SK-N-SH treated with all-trans-retinoic acid at 6 μM for 48 hours (cell line): ENCODE data around the gene MLXIP.

Experiments
- ARNTL ChIP-seq: fragments of 450-650 bp; formaldehyde crosslinking; IDR thresholded peaks from 2 replicates; pipeline ENCODE4 v1.5.0; 2020; ENCODE audit warnings: low read depth, mild to moderate bottlenecking, moderate library complexity, borderline replicate concordance
- BACH2 ChIP-seq: fragments of 250-450 bp; sonication (Bioruptor Pico); IDR thresholded peaks from 2 replicates; pipeline ENCODE4 v1.9.0; 2021; ENCODE audit warnings: mild to moderate bottlenecking, borderline replicate concordance
- CSDC2 ChIP-seq: fragments of 250-450 bp; sonication (Bioruptor Pico); IDR thresholded peaks from 2 replicates; pipeline ENCODE4 v1.5.0; 2020; ENCODE audit warnings: mild to moderate bottlenecking, moderate library complexity
- GLIS3 ChIP-seq: fragments of 250-450 bp; sonication (Bioruptor Pico); IDR thresholded peaks from 2 replicates; pipeline ENCODE4 v1.5.0; 2020; ENCODE audit warnings: mild to moderate bottlenecking, moderate library complexity
- ISL1 ChIP-seq: fragments of 250-450 bp; sonication (Bioruptor Pico); IDR thresholded peaks from 2 replicates; pipeline ENCODE4 v2.1.2; 2022; ENCODE audit warnings: mild to moderate bottlenecking, moderate library complexity
- RARB ChIP-seq: fragments of 250-450 bp; sonication (Bioruptor Pico); IDR thresholded peaks from 2 replicates; pipeline ENCODE4 v1.8.0; 2021; ENCODE audit warnings: mild to moderate bottlenecking, moderate library complexity
- SNAI2 ChIP-seq: fragments of 250-450 bp; sonication (Bioruptor Pico); IDR thresholded peaks from 2 replicates; pipeline ENCODE4 v1.5.0; 2020; ENCODE audit warnings: mild to moderate bottlenecking, moderate library complexity
- ZFP30 ChIP-seq: fragments of 450-650 bp; formaldehyde crosslinking; IDR thresholded peaks from 2 replicates; pipeline ENCODE4 v1.5.0; 2022; ENCODE audit warnings: mild to moderate bottlenecking, moderate library complexity
- ZNF565 ChIP-seq: fragments of 450-650 bp; formaldehyde crosslinking; conservative IDR thresholded peaks from 2 replicates; pipeline ENCODE4 v1.5.0; 2020; ENCODE audit warnings: low read depth, mild to moderate bottlenecking, moderate library complexity
- ZNF8 ChIP-seq: fragments of 450-650 bp; formaldehyde crosslinking; IDR thresholded peaks from 2 replicates; pipeline ENCODE4 v1.5.0; 2020; ENCODE audit warnings: mild to moderate bottlenecking, moderate library complexity
- TF ChIP-seq, protein P1 (sequence below): fragments of 250-450 bp; sonication (Bioruptor Pico); IDR thresholded peaks from 2 replicates; pipeline ENCODE4 v1.8.0; 2020; ENCODE audit warnings: mild to moderate bottlenecking, moderate library complexity, borderline replicate concordance
- TF ChIP-seq, protein P2 (sequence below): fragments of 250-450 bp; sonication (Bioruptor Pico); IDR thresholded peaks from 2 replicates; pipeline ENCODE4 v1.5.1; 2020; ENCODE audit warnings: low read depth, mild to moderate bottlenecking, moderate library complexity
- TF ChIP-seq, protein P3 (sequence below): fragments of 250-450 bp; sonication (Bioruptor Pico); IDR thresholded peaks from 2 replicates; pipeline ENCODE4 v1.5.1; 2021; ENCODE audit warnings: mild to moderate bottlenecking, moderate library complexity

DNA sequence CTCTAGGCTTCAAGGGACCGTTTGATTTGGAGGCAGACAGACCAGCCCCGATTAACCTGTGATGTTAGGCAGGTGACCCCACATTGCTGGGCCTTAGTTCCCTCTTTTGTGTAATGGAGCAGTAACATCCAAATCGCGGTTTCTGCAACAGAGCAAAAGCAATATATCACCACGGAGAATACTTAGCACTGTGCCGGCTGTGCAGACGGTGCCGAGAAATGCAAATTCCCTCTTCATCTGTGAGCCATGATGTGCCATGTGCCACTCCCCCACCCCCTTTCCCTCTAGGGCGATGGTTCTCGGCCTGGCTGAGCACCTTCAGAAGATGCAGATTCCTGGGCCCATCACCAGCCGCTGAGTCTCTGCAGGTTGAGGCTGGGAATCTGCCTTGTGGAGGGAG lies 46.0 kb upstream of the MLXIP start:
- TF ChIP-seq CSDC2 = no peak
- TF ChIP-seq, protein P1, sequence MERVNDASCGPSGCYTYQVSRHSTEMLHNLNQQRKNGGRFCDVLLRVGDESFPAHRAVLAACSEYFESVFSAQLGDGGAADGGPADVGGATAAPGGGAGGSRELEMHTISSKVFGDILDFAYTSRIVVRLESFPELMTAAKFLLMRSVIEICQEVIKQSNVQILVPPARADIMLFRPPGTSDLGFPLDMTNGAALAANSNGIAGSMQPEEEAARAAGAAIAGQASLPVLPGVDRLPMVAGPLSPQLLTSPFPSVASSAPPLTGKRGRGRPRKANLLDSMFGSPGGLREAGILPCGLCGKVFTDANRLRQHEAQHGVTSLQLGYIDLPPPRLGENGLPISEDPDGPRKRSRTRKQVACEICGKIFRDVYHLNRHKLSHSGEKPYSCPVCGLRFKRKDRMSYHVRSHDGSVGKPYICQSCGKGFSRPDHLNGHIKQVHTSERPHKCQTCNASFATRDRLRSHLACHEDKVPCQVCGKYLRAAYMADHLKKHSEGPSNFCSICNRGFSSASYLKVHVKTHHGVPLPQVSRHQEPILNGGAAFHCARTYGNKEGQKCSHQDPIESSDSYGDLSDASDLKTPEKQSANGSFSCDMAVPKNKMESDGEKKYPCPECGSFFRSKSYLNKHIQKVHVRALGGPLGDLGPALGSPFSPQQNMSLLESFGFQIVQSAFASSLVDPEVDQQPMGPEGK (CRISPR knock-in tag) = no peak
- no peak for TF ChIP-seq ZFP30 (CRISPR knock-in tag)
- TF ChIP-seq SNAI2 (CRISPR knock-in tag) = no peak
- TF ChIP-seq ISL1 (CRISPR knock-in tag) = no peak
- TF ChIP-seq ARNTL = no peak
- TF ChIP-seq, protein P2, sequence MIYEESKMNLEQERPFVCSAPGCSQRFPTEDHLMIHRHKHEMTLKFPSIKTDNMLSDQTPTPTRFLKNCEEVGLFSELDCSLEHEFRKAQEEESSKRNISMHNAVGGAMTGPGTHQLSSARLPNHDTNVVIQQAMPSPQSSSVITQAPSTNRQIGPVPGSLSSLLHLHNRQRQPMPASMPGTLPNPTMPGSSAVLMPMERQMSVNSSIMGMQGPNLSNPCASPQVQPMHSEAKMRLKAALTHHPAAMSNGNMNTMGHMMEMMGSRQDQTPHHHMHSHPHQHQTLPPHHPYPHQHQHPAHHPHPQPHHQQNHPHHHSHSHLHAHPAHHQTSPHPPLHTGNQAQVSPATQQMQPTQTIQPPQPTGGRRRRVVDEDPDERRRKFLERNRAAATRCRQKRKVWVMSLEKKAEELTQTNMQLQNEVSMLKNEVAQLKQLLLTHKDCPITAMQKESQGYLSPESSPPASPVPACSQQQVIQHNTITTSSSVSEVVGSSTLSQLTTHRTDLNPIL = no peak
- no peak for TF ChIP-seq ZNF565 (CRISPR knock-in tag)
- TF ChIP-seq, protein P3, sequence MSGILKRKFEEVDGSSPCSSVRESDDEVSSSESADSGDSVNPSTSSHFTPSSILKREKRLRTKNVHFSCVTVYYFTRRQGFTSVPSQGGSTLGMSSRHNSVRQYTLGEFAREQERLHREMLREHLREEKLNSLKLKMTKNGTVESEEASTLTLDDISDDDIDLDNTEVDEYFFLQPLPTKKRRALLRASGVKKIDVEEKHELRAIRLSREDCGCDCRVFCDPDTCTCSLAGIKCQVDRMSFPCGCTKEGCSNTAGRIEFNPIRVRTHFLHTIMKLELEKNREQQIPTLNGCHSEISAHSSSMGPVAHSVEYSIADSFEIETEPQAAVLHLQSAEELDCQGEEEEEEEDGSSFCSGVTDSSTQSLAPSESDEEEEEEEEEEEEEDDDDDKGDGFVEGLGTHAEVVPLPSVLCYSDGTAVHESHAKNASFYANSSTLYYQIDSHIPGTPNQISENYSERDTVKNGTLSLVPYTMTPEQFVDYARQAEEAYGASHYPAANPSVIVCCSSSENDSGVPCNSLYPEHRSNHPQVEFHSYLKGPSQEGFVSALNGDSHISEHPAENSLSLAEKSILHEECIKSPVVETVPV (CRISPR knock-in tag) = no peak
- TF ChIP-seq GLIS3 (CRISPR knock-in tag) = no peak
- TF ChIP-seq ZNF8 (CRISPR knock-in tag) = no peak
- no peak for TF ChIP-seq BACH2 (CRISPR knock-in tag)
- no peak for TF ChIP-seq RARB (CRISPR knock-in tag)
